ENCODE results near the gene DDX39B. TPM values are rescaled to one million over a fixed set of nuclear protein-coding genes. Genes with fewer than 3 reads are reported as not detected.
"Not testable (repeated sequence)": the region's sequence is repeated elsewhere in the genome, so short reads cannot be mapped to it uniquely, and the experiment has no call there.

The DDX39B gene
- total RNA-seq, 1 experiment from 2014 or later, result 673 TPM

- H3K9me3 ChIP-seq (replicated peaks), result no peaks in the 10 kb centered on the region
- no peak overlapping the region for H3K27ac ChIP-seq
- no peak for DNase-seq
- H3K27me3 ChIP-seq, result peaks cover 14% of the 10 kb centered on the region; the same call in 1 of the 2 replicates
- no peak overlapping the region for H3K4me3 ChIP-seq
- no peaks in the 10 kb centered on the region for H3K36me3 ChIP-seq
- H3K4me1 ChIP-seq, result peaks cover 10% of the 10 kb centered on the region; the same call in 1 of the 2 replicates
Measured at GRCh38 chr6:31567531-31568370, 25.9 kb upstream of the DDX39B start.

DNA sequence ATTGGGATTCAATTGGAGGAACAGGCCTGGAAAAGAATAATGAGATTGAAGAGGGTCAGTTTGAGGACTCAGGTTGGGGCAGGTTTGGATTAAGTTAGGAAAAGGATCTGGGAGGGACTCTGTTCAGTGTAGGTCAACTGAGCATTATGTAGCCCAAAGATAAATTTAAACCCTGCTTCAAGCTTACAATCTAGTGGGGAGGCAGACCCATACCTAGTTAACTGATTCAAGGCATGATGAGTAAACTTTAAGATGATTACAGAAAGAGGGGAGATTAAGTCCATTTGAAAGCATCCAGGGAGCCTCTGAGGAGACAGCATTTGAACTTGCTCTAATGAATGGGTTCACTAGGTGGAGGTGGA is 18.9 kb upstream of the DDX39B start:
- Histone ChIP-seq H3K27me3 (no peaks in the 10 kb centered on the region), H3K4me1 (peaks cover 19% of the 10 kb centered on the region; the same call in 1 of the 2 replicates), H3K36me3 (no peaks in the 10 kb centered on the region; the same call in 1 of the 2 replicates), H3K9me3 (replicated peaks) (no peaks in the 10 kb centered on the region), H3K27ac (no peak overlapping the region), H3K4me3 (no peak overlapping the region)
- DNase-seq, result no peak

DNA sequence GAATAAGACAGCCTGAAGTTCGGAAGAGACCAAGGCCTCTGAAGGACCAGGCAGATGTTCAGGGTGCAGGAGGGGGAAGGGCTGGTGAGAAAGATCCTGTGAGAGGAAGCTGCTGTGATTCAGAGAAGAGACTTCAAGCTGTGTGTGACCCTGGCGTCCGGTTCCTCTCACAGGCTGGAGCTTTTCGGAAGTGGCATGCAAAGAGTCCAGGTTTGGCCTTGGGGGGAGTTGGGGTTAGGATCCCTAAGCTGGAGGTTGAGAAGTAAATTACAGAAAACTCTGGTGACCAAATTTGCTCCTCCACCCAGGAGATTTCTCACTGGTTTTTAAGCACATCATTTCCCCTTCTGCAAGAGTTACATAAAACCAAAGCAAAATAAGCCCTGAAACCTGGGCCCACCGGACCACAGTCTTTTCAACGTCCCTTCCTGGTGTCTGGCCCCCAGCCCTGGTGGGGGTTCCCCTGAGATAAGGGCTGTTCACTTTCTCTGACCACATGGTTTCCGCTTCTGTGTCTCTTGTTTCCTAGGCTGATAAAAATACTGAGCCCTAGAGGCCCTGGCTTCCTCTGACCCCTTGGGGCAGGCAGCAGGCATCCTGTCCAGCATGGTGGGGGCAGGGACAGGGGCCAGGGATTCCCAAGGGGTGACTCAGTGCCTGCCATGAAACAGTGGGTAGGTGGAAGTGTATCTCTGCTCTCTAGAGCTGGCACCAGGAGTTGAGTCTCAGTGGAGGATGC is 18.3 kb upstream of the DDX39B start:
- H3K27me3 ChIP-seq, result no peaks in the 10 kb centered on the region
- peak in 1 of 2 experiments; percentile 46 for DNase-seq
- H3K36me3 ChIP-seq, result no peaks in the 10 kb centered on the region; the same call in 1 of the 2 replicates
- no peak overlapping the region for H3K4me3 ChIP-seq
- no peaks in the 10 kb centered on the region for H3K9me3 ChIP-seq (replicated peaks)
- H3K27ac ChIP-seq, result no peak overlapping the region
- peaks cover 19% of the 10 kb centered on the region; the same call in 1 of the 2 replicates for H3K4me1 ChIP-seq

DNA sequence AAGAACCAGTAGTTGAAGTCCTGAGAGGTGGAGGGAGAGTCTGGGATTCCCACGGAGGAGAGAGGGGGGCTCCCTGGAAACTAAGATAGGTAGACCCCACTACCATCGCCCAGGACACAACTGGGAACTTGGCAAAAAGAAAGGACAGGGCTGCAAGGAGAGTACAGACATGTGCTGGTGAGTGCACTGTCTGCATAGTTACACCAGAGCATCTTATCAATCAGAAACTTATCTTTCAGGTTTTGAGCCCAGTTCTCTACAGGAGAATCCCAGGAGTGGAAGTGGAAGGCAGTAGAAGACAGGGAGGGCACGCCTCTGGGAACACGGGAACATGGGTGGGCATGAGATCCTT is 17.8 kb upstream of the DDX39B start:
- Histone ChIP-seq H3K36me3 (no peaks in the 10 kb centered on the region; the same call in none of the 2 replicates), H3K4me3 (no peak overlapping the region), H3K9me3 (replicated peaks) (no peaks in the 10 kb centered on the region), H3K4me1 (peaks cover 19% of the 10 kb centered on the region; the same call in 1 of the 2 replicates), H3K27me3 (no peaks in the 10 kb centered on the region), H3K27ac (no peak overlapping the region)
- no peak for DNase-seq

- no peak for DNase-seq
- peaks cover 19% of the 10 kb centered on the region; the same call in 1 of the 2 replicates for H3K4me1 ChIP-seq
- no peaks in the 10 kb centered on the region; the same call in none of the 2 replicates for H3K36me3 ChIP-seq
- no peaks in the 10 kb centered on the region for H3K9me3 ChIP-seq (replicated peaks)
- no peak overlapping the region for H3K27ac ChIP-seq
- no peaks in the 10 kb centered on the region for H3K27me3 ChIP-seq
- H3K4me3 ChIP-seq, result no peak overlapping the region
Measured at GRCh38 chr6:31558631-31559500, 17.1 kb upstream of the DDX39B start.

DNA sequence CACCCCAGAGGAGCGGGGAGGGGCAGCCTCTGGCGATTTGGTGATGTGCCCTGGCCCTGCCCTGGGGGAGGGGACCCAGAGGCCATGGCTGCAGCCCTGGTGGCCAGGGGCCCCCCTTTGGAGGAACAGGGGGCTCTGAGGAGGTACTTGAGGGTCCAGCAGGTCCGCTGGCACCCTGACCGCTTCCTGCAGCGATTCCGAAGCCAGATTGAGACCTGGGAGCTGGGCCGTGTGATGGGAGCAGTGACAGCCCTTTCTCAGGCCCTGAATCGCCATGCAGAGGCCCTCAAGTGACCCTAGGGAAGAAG is 16.5 kb upstream of the DDX39B start:
- peaks cover 13% of the 10 kb centered on the region; the same call in 1 of the 2 replicates for H3K4me1 ChIP-seq
- H3K27ac ChIP-seq, result no peak overlapping the region
- H3K27me3 ChIP-seq, result no peaks in the 10 kb centered on the region

GRCh38 chr6:31557443-31558317 is 15.9 kb upstream of the DDX39B start:
- H3K27me3 ChIP-seq, result no peaks in the 10 kb centered on the region
- no peaks in the 10 kb centered on the region for H3K9me3 ChIP-seq (replicated peaks)
- H3K4me1 ChIP-seq, result peaks cover 9% of the 10 kb centered on the region; the same call in 1 of the 2 replicates
- H3K4me3 ChIP-seq, result no peak overlapping the region
- no peaks in the 10 kb centered on the region; the same call in none of the 2 replicates for H3K36me3 ChIP-seq
- no peak overlapping the region for H3K27ac ChIP-seq
- no peak for DNase-seq

More for the DNA sequence above, 16.5 kb upstream of the DDX39B start:
- no peaks in the 10 kb centered on the region for H3K9me3 ChIP-seq (replicated peaks)
- no peak for DNase-seq
- H3K4me3 ChIP-seq, result no peak overlapping the region
- H3K36me3 ChIP-seq, result no peaks in the 10 kb centered on the region; the same call in none of the 2 replicates

DNA sequence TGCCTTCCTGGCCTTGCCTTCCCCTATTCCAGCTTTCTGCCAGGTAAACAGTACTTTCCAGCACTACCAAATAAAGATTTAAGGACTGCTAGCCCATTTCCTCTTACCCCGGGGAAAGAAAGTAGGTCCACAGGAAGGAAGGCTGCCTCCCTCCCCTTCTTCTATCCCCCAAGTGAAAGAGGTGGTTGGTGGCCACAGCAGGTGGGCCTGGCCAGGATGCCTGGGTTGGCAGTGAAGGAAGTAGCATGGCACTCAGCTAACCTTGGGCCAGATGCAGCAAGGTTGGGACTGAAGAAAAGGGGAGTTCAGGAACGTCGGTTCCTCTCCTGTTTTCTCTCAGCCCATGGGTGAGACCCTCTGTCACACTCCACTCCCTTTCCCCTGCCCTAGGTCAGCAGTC is 14.5 kb upstream of the DDX39B start:
- Histone ChIP-seq H3K36me3 (no peaks in the 10 kb centered on the region; the same call in none of the 2 replicates), H3K4me3 (no peak overlapping the region), H3K27me3 (no peaks in the 10 kb centered on the region), H3K9me3 (replicated peaks) (no peaks in the 10 kb centered on the region), H3K4me1 (peaks cover 9% of the 10 kb centered on the region; the same call in 1 of the 2 replicates), H3K27ac (no peak overlapping the region)
- DNase-seq, result no peak

DNA sequence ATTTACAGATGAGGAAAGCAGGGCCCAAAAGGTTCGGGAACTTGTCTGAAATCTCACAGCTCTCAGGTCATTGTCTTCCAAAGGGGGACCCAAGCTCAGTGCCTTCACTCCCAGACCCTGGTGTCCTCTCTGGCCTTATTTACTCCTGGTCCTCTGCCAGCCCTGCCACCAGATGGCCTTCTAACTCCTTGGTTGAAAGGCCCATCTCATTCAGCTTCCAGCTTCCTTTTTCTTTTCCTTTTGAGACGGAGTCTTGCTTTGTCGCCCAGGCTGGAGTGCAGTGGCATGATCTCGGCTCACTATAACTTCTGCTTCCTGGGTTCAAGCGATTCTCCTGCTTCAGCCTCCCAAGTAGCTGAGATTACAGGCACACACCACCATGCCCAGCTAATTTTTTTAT is 9.6 kb upstream of the DDX39B start:
- not testable (repeated sequence) for H3K27ac ChIP-seq; H3K9me3 ChIP-seq (replicated peaks); H3K36me3 ChIP-seq; H3K4me1 ChIP-seq; H3K27me3 ChIP-seq; H3K4me3 ChIP-seq
- peak; percentile 36 to 49 for DNase-seq

DNA sequence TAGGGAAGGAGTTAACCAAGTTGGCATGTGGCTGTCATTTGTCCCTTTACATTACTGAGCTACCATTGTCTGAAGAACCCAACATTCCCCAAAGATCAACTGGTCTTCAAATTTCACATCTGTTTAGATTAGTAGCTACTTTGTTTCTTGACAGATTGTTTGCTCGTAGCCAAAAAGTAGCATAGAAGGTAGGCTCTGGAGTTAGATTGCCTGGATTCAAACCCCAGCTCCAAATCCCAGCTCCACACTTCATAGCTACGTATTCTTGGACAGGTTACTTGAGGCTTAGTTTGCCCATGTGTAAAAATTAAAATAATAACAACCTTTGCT is 6.7 kb upstream of the DDX39B start:
- Histone ChIP-seq H3K36me3 (no peaks in the 10 kb centered on the region), H3K27ac (no peak overlapping the region), H3K27me3 (no peaks in the 10 kb centered on the region), H3K9me3 (replicated peaks) (no peaks in the 10 kb centered on the region), H3K4me3 (no peak overlapping the region), H3K4me1 (peaks cover 18% of the 10 kb centered on the region)
- DNase-seq, result no peak

GRCh38 chr6:31547727-31548543 is 6.1 kb upstream of the DDX39B start:
- Histone ChIP-seq H3K36me3 (no peaks in the 10 kb centered on the region), H3K9me3 (replicated peaks) (no peaks in the 10 kb centered on the region), H3K27ac (peak overlapping the region; percentile 27; the same call in 1 of the 2 replicates), H3K4me1 (peaks cover 21% of the 10 kb centered on the region), H3K27me3 (no peaks in the 10 kb centered on the region), H3K4me3 (peak overlapping the region; percentile 59)
- no peak for DNase-seq

DNA sequence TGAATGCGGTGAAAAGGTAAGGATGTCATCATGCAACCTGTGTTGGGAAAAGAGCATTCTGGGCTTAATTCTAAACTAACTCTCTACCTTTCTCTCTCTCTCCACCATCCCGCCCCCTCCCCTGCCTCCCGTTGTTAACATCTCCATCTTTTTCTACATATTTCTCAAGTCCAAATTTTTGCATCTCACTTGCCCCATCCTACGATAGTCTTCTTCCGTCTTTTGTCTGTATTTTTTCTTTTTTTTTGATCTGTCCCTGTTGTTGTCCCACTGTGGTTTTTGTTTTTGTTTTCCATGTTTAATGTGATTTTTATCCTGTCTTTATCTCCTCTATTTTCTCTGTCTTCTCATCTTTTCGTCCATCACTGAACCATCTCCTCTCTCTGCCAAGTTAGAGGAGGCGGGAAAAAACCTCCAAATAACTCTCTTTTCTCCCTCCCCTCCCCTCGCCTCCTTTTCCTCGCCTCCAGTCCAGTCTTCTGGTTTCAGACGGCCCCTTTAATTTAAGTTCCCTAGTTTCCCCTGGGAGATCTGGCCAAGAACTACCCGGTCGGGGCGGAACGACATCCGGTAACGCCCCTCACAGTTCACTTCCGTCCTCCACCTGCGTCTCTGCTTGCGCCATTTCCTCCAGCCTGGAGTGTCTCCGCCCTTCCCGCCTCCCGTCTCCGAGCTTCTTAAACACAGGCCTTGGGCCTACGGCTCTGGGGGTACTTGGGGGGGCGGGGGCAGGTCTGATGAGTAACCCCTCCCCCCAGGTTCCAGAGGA is 5.3 kb upstream of the DDX39B start, which contains the start of gene NFKBIL1:
TSS of gene NFKBIL1 (plus strand) at position 651 of the 769 bp plus-strand sequence. CDS start at position 738, 87 bp downstream.
- peak; percentile 96 to 97 for DNase-seq
- Histone ChIP-seq H3K36me3 (no peaks in the 10 kb centered on the region), H3K27ac (peak within 1 kb of the TSS; percentile 27; the same call in 1 of the 2 replicates), H3K4me3 (peak within 1 kb of the TSS; percentile 59), H3K27me3 (no peaks in the 10 kb centered on the region), H3K4me1 (peaks cover 21% of the 10 kb centered on the region), H3K9me3 (replicated peaks) (no peaks in the 10 kb centered on the region)
